Measurements from ENCODE around the gene PRDM16.

Gene PRDM16

DNA sequence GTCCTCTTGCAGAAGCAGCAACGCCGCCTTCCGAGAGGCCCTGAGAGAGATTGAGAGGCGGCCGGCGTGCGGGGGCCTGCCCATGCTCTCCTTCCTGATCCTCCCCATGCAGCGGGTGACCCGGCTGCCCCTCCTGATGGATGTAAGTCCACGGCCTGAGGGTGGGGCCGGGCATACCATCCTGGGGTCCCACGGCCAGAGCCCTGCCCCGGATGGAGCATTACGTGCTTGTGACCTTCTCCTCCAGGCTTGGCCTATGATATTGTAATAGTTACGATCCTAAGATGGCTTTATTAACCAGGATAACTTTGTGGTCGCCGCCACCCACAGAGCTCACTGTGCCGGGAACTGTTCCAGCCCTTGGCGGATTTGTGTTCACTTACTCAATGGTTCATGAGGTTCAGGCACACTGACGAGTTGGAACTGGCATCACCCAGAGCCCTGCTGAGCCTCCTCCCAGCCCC is 404.4 kb downstream of the PRDM16 start:
- TF ChIP-seq, protein P1, sequence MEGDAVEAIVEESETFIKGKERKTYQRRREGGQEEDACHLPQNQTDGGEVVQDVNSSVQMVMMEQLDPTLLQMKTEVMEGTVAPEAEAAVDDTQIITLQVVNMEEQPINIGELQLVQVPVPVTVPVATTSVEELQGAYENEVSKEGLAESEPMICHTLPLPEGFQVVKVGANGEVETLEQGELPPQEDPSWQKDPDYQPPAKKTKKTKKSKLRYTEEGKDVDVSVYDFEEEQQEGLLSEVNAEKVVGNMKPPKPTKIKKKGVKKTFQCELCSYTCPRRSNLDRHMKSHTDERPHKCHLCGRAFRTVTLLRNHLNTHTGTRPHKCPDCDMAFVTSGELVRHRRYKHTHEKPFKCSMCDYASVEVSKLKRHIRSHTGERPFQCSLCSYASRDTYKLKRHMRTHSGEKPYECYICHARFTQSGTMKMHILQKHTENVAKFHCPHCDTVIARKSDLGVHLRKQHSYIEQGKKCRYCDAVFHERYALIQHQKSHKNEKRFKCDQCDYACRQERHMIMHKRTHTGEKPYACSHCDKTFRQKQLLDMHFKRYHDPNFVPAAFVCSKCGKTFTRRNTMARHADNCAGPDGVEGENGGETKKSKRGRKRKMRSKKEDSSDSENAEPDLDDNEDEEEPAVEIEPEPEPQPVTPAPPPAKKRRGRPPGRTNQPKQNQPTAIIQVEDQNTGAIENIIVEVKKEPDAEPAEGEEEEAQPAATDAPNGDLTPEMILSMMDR (IDR thresholded peaks at IDR 0.05; ENCODE audit: borderline replicate concordance, insufficient read depth, low read depth, low read length): no peak
- no peak overlapping the region for H3K4me3 ChIP-seq (ENCODE audit: low read depth, low read length)

DNA sequence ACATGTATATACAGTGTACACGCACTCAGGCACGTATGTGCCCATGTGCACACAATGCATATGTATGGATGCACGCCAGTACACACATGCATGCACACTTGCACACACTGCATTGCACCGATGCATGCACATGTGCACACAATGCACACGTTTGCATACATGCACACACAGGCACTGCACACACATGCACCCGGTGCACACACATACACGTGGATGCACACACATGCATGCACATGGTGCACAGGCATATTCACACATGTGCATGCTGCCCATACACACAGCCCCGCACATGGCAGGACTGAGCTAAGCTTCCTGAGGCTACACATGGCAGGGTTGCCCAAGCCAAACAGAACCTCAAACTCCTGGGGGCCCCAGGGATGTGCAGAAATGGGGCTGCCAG is 405.0 kb downstream of the PRDM16 start:
- no peak overlapping the region for H3K4me3 ChIP-seq (ENCODE audit: low read depth, low read length)
- TF ChIP-seq, protein P1 (IDR thresholded peaks at IDR 0.05; ENCODE audit: borderline replicate concordance, insufficient read depth, low read depth, low read length): no peak

DNA sequence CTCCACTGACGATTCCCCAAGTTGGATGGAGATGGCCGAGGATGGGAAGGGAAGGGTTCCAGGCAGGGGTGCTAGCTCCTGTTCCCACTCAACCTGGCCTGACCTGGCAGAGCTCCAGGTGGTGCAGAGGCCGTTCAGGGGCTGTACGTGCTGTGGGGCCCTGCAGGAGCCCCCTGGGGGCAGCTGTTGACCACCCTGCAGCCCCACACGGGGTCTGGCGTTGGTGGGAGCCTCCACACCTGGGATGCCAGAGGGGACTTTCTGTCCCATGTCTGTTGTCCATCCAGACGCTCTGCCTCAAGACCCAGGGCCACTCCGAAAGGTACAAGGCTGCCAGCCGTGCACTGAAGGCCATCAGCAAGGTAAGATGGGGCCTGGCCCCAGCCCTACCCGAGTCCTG is 405.4 kb downstream of the PRDM16 start:
- H3K4me3 ChIP-seq (ENCODE audit: low read depth, low read length): no peak overlapping the region
- TF ChIP-seq, protein P1 (IDR thresholded peaks at IDR 0.05; ENCODE audit: borderline replicate concordance, insufficient read depth, low read depth, low read length): no peak

DNA sequence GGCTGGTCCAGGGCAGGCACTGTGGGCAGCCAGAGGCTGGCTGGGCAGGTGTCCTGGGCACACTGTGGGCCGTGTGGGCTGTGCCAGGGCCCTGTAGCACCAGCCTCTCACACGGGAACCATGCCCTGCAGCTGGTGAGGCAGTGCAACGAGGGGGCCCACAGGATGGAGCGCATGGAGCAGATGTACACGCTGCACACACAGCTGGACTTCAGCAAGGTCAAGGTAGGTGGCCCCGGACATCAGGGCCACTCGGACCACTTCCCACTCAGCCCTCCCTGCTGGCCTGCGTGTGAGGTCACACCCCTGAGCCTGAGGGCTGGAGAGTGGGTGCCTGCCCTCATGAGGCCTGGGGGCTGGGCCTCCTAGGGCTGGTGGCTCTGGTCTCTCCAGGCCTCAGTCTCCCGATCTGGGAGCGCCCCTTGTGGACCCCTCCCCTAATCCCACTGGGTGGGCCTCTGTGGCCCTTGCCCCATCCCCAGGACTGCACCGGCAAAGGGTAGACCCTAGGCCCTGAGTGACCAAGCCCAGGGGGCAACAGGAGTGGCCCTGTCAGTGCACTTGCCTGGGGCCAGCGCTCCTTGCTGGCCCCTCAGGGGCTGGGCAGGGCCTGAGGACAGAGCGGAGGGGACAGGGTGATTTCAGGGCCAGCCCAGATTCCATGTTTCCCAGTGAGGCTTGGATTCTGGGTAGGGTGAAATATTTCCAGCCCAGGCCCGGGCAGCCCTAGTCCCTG is 407.0 kb downstream of the PRDM16 start:
- no peak overlapping the region for H3K4me3 ChIP-seq (ENCODE audit: low read depth, low read length)
- TF ChIP-seq, protein P1 (IDR thresholded peaks at IDR 0.05; ENCODE audit: borderline replicate concordance, insufficient read depth, low read depth, low read length): no peak

DNA sequence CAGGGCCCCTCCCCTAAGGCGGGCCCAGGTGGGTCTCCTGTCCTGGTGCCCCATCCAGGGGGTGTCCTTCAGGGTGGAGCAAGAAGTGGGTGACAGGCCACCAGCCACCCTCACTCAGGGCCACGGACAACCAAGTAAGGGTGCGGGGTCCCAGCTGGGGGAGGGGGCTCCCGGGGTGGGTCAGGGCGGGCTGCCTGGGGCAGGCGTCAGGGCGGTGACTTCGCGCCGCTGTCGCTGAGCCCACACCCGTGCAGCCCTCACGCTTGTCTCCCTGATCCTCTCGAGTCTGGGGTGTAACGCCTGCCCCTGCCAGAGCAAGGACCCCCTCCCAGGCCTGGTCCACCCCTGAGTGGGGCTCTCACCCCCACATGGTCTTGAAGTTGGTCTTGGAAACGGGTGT is 407.7 kb downstream of the PRDM16 start:
- no peak overlapping the region for H3K4me3 ChIP-seq (ENCODE audit: low read depth, low read length)
- TF ChIP-seq, protein P1 (IDR thresholded peaks at IDR 0.05; ENCODE audit: borderline replicate concordance, insufficient read depth, low read depth, low read length): no peak

DNA sequence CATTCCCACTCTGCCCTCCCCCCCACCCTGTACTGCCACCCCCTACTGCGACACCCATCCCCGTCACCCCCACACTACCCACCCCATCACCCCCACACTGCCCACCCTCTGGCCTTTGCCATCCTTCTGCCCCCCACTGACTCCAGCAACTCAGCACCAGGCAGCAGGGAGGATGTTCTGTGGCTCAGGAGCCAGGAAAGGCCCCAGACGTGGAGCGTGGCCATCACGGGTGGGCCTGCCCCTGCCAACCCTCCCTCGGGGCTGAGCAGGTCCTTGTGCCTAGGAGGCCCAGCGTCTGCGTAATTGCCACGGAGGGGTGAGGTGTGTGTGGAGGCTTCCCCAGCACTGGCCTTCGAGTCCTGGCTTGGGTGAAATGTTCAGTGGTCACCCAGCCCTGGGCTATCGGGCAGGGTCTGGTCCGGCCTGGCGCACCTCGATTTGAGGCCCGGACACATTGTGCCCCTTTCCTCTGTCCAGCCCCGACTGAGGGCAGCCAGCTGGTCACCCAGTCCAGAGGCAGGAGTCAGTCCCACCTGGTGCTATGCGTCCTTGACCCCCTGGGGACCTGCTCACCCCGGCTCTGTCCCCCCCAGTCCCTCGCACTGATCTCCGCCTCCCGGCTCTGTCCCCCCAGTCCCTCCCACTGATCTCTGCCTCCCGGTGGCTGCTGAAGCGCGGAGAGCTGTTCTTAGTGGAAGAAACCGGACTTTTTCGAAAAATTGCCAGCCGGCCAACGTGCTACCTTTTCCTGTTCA is 408.4 kb downstream of the PRDM16 start:
- H3K4me3 ChIP-seq (ENCODE audit: low read depth, low read length): no peak overlapping the region
- TF ChIP-seq, protein P1 (IDR thresholded peaks at IDR 0.05; ENCODE audit: borderline replicate concordance, insufficient read depth, low read depth, low read length): no peak

All from GM12875 (cell line).